ENCODE data around the gene ABHD11. TPM values are rescaled to one million over a fixed set of nuclear protein-coding genes. Genes with fewer than 3 reads are reported as not detected.
"Not testable (repeated sequence)": the region's sequence is repeated elsewhere in the genome, so short reads cannot be mapped to it uniquely, and the experiment has no call there.

The ABHD11 gene
- total and polyA plus RNA-seq, 4 donors: 22.2 to 52.9 (median 40.3) TPM

DNA sequence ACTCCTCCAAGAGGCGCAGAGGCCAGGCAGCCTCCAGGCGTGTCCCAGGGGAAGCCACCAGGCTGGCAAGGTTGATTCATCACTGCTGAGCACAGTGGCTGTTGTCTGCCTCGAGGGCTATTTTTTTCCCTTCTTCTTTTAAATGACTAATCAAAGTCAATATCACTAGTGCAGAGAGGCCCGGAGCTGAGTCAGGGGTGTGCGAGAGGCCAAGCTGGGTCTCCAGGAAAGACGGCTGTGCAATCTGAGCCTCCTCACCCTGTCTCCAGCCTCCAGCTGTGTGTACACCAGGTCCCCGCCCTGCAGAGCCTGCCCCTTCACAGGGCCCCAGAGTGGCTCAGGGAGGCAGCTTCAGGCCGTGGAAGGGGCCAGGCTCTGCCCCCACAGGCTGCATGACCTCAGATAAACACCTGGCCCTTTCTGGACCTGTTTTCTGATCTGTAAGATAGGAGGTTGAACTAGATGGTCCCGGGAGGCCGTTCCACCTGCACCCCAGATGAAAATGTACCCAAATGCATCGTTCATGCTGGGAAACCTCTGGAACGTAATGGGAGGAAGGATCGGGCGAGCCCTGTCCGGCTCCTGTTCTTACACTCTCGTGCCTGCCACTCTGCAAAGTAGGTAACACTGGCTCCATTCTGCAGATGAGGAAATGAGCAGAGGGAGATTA, 22.8 kb downstream of the ABHD11 start:
- H3K27ac ChIP-seq (ENCODE audit: low read depth in 1 of 2, low read length in 1 of 2): no peak overlapping the region
- WGBS, 2 donors: 45 to 66% methylated on average over 16 of the region's 16 CpGs

DNA sequence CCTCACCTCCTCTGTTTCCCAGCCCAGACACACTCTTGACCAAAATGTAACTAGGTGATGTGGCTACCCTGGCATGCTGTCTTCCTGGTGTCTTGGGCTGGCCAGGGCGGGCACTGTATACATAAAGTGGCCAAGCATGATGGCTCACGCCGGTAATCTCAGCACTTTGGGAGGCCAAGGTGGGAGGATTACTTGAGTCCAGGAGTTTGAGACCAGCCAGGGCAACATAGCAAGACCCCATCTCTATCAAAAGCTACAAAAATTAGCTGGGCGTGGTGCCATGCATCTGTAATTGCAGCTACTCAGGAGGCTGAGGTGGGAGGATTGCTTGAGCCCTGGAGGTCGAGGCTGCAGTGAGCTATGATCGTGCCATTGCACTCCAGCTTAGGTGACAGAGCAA, 25.3 kb downstream of the ABHD11 start:
- WGBS, 2 donors: 93 to 98% methylated on average over 6 of the region's 6 CpGs

More for the DNA sequence above, 22.8 kb downstream of the ABHD11 start:
- Histone ChIP-seq H3K27me3 (ENCODE audit: control insufficient read depth in 3 of 3, insufficient read depth in 3 of 3, low read length in 2 of 3) (no peaks in the 10 kb centered on the region), H3K9me3 (ENCODE audit: control insufficient read depth in 4 of 4, insufficient read depth in 3 of 4, low read length in 3 of 4) (no peaks in the 10 kb centered on the region), H3K4me1 (ENCODE audit: control insufficient read depth in 5 of 5, insufficient read depth in 5 of 5, low read length in 5 of 5) (peaks cover 0 to 20% (median 13%) of the 10 kb centered on the region in 5 donors), H3K9ac (ENCODE audit: insufficient read depth in 1 of 2, low read length in 2 of 2) (no peak overlapping the region), H3K4me3 (no peak overlapping the region), H3K36me3 (ENCODE audit: control insufficient read depth in 4 of 4, insufficient read depth in 4 of 4, low read length in 4 of 4) (no peaks in the 10 kb centered on the region)
- DNase-seq (peak; percentile 25 to 43 (median 42)), ATAC-seq (ENCODE audit: insufficient read depth, low FRiP score) (no peak)
- TF ChIP-seq, protein P1, sequence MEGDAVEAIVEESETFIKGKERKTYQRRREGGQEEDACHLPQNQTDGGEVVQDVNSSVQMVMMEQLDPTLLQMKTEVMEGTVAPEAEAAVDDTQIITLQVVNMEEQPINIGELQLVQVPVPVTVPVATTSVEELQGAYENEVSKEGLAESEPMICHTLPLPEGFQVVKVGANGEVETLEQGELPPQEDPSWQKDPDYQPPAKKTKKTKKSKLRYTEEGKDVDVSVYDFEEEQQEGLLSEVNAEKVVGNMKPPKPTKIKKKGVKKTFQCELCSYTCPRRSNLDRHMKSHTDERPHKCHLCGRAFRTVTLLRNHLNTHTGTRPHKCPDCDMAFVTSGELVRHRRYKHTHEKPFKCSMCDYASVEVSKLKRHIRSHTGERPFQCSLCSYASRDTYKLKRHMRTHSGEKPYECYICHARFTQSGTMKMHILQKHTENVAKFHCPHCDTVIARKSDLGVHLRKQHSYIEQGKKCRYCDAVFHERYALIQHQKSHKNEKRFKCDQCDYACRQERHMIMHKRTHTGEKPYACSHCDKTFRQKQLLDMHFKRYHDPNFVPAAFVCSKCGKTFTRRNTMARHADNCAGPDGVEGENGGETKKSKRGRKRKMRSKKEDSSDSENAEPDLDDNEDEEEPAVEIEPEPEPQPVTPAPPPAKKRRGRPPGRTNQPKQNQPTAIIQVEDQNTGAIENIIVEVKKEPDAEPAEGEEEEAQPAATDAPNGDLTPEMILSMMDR (IDR thresholded peaks at IDR 0.05; ENCODE audit: control extremely low read depth, extremely low read depth): no peak

DNA sequence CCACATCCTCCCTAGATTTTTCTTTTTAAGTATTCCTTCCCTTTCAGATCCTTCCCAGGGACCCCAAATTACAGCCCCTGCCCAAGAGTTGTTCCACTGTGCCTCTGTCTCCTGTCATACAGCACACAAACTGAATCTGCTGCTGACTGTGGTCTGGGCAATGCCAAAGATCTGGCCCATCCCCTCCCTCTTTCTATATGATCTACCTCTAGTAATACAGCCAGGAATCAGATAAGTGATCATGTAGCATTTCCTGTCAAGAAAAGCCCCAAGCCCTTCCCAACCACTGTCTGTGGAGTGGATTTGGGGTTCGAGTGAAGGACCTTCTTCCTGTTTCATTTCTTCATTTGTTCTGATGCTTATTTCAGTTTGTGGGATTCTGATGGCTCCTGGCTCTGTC, 25.8 kb downstream of the ABHD11 start:
- DNase-seq: no peak
- peaks cover 0 to 13% (median 7%) of the 10 kb centered on the region in 5 donors for H3K4me1 ChIP-seq (ENCODE audit: control insufficient read depth in 5 of 5, insufficient read depth in 5 of 5, low read length in 5 of 5)
- WGBS, 2 donors: 56 to 81% methylated on average over 1 of the region's 1 CpG
- TF ChIP-seq, protein P1 (IDR thresholded peaks at IDR 0.05; ENCODE audit: control extremely low read depth, extremely low read depth): no peak
- ATAC-seq (ENCODE audit: insufficient read depth, low FRiP score): no peak
- no peaks in the 10 kb centered on the region for H3K9me3 ChIP-seq (ENCODE audit: control insufficient read depth in 4 of 4, insufficient read depth in 3 of 4, low read length in 3 of 4)
- peaks cover 0 to 5% (median 0%) of the 10 kb centered on the region in 4 donors for H3K36me3 ChIP-seq (ENCODE audit: control insufficient read depth in 4 of 4, insufficient read depth in 4 of 4, low read length in 4 of 4)
- no peak overlapping the region for H3K27ac ChIP-seq (ENCODE audit: low read depth in 1 of 2, low read length in 1 of 2)
- no peak overlapping the region for H3K4me3 ChIP-seq
- no peak overlapping the region for H3K9ac ChIP-seq (ENCODE audit: insufficient read depth in 1 of 2, low read length in 2 of 2)
- no peaks in the 10 kb centered on the region for H3K27me3 ChIP-seq (ENCODE audit: control insufficient read depth in 3 of 3, insufficient read depth in 3 of 3, low read length in 2 of 3)

More for the DNA sequence above, 25.3 kb downstream of the ABHD11 start:
- peaks cover 0 to 14% (median 8%) of the 10 kb centered on the region in 5 donors for H3K4me1 ChIP-seq (ENCODE audit: control insufficient read depth in 5 of 5, insufficient read depth in 5 of 5, low read length in 5 of 5)
- H3K9me3 ChIP-seq (ENCODE audit: control insufficient read depth in 4 of 4, insufficient read depth in 3 of 4, low read length in 3 of 4); H3K36me3 ChIP-seq (ENCODE audit: control insufficient read depth in 4 of 4, insufficient read depth in 4 of 4, low read length in 4 of 4); H3K27ac ChIP-seq (ENCODE audit: low read depth in 1 of 2, low read length in 1 of 2); H3K27me3 ChIP-seq (ENCODE audit: control insufficient read depth in 3 of 3, insufficient read depth in 3 of 3, low read length in 2 of 3); ATAC-seq (ENCODE audit: insufficient read depth, low FRiP score); H3K4me3 ChIP-seq; H3K9ac ChIP-seq (ENCODE audit: insufficient read depth in 1 of 2, low read length in 2 of 2); DNase-seq: not testable (repeated sequence)

DNA sequence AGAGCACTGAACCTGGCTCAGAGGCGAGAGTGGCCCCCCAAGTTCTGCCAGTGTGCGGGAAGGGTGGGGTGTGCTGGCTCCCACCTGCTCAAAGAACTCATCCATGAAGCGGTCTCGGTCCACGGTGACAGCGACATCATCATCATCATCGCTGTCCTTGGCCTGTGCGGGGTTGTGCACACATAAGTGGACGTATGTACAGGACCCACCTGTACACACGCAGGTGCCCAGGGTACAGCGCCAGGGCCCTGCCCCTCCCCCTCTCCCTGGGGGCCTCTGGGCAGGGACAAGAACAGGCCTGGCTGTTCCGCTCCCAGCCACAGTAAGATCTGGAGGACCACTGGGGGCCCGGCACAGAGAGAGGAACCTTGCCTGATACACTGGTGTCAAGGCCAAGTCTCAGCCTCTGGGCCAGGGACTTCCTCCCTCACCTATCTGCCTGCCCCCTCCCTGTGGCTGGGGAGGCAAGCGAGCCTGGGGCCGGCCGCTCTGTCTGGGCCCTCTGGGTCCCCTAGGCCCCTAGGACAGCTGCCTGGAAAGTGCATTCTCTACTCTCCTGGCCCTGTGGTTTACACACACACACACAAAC, 29.5 kb downstream of the ABHD11 start:
- H3K9ac ChIP-seq (ENCODE audit: insufficient read depth in 1 of 2, low read length in 2 of 2): no peak overlapping the region
- 91 to 95% methylated on average over 16 of the region's 16 CpGs for WGBS, 2 donors
- H3K27me3 ChIP-seq (ENCODE audit: control insufficient read depth in 3 of 3, insufficient read depth in 3 of 3, low read length in 2 of 3): no peaks in the 10 kb centered on the region
- no peak overlapping the region for H3K27ac ChIP-seq (ENCODE audit: low read depth in 1 of 2, low read length in 1 of 2)
- no peaks in the 10 kb centered on the region for H3K9me3 ChIP-seq (ENCODE audit: control insufficient read depth in 4 of 4, insufficient read depth in 3 of 4, low read length in 3 of 4)
- TF ChIP-seq, protein P1 (IDR thresholded peaks at IDR 0.05; ENCODE audit: control extremely low read depth, extremely low read depth): no peak
- H3K36me3 ChIP-seq (ENCODE audit: control insufficient read depth in 4 of 4, insufficient read depth in 4 of 4, low read length in 4 of 4): peaks cover 0 to 5% (median 0%) of the 10 kb centered on the region in 4 donors
- no peak overlapping the region for H3K4me3 ChIP-seq
- DNase-seq (no peak), ATAC-seq (ENCODE audit: insufficient read depth, low FRiP score) (no peak)
- H3K4me1 ChIP-seq (ENCODE audit: control insufficient read depth in 5 of 5, insufficient read depth in 5 of 5, low read length in 5 of 5): peaks cover 0 to 8% (median 0%) of the 10 kb centered on the region in 5 donors

Measured in lung (tissue), 12 donors.